ENCODE results near the gene MTX2. TPM values are rescaled to one million over a fixed set of nuclear protein-coding genes. Genes with fewer than 3 reads are reported as not detected.
A peak's percentile ranks its signal among the peaks of the same experiment; 100 is the strongest.

Gene MTX2
- total RNA-seq: 7.1 TPM
- polyA plus RNA-seq: 10 to 100 TPM; 19.4 to 23.2 (median 22.4) TPM

DNA sequence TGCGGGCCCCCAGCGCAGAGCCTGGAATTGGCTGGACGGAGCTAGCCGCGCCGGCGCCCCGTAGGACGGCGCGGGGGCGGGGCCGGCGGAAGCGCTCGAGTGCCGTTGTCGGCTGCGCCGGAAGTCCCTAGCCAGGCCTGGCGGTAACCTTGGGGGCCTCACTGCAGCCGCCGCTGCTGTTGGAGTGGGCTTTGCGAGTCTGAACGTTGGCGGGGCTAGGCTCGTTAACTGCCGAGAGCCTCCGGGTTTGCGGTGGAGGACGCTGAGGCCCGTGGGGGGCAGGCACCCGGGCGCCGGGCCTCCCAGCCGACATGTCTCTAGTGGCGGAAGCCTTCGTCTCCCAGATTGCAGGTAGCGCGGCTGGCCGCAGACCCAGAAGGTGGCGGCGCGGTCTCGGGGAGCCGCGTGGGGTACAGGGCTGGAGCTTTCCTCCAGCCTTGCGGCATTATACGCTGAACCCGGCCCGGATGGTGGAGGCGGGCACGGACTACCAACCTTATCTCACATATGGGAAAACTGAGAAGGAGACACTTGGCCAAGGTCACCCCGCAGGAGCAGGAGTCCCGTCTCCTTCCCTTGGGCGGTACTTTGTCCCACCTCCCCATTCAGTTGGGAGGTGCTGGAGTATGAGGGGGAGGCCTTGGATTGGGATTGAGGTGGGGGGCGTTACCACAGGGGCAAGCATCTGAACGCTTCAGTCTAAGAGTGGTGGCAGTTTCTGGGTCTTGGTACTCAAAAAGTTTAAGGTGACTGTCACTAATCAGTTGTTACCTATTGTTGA lies at the start of gene MTX2:
Gene MTX2 (plus strand): TSS at position 124 of the 781 bp plus-strand sequence. CDS start 188 bp downstream, at position 312.
- Histone ChIP-seq H3K4me3 (ENCODE audit: low read depth, low read length) (peak within 1 kb of the TSS; percentile 87), H3K36me3 (ENCODE audit: control insufficient read depth, insufficient read depth, low read length) (no peaks in the 10 kb centered on the region), H3K27ac (ENCODE audit: insufficient read depth, low read length, poor library complexity, severe bottlenecking) (peak within 1 kb of the TSS; percentile 68), H3K4me1 (ENCODE audit: control insufficient read depth, insufficient read depth, low read length, poor library complexity, severe bottlenecking) (peaks cover 14% of the 10 kb centered on the region), H3K9me3 (ENCODE audit: control insufficient read depth in 2 of 2, low read length in 2 of 2) (no peaks in the 10 kb centered on the region), H3K27me3 (ENCODE audit: control insufficient read depth, insufficient read depth, low read length) (peaks cover 7% of the 10 kb centered on the region)
- ATAC-seq (ENCODE audit: low read depth in 2 of 2) (peak; percentile 90), DNase-seq (peak; percentile 50 to 85 (median 74))
- peak within 1 kb of the TSS; percentile 91 to 98 (median 96) for H3K4me3 Mint-ChIP-seq
- H3K27ac Mint-ChIP-seq: peak within 1 kb of the TSS; percentile 89 to 94 (median 89)
- H3K4me1 Mint-ChIP-seq: peaks cover 12 to 44% (median 23%) of the 10 kb centered on the region in 4 donors
- H3K36me3 Mint-ChIP-seq: peaks cover 5% of the 10 kb centered on the region
- H3K9me3 Mint-ChIP-seq: peaks cover 0 to 4% (median 0%) of the 10 kb centered on the region in 7 donors
- H3K27me3 Mint-ChIP-seq: peaks cover 11% of the 10 kb centered on the region

DNA sequence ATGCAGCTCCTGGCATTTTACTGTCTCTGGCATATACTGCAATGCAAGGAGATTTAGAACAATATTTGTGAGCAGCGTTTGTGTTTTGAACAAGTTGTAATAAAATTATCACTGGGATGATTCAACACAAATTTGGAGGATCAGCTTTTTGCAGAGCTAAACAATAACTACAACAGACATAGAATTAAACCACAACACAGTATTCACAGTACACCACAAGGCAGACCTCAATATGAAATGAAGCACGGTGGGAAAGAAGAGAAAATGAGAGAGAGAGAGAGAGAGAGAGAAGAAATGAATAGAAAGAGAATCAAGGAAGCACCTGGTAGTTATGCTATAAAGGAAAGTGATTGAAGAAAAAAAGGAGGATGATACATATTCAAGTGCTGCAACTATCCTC lies 41.4 kb upstream of the MTX2 start:
- H3K4me1 ChIP-seq (ENCODE audit: control insufficient read depth, insufficient read depth, low read length, poor library complexity, severe bottlenecking): no peaks in the 10 kb centered on the region
- H3K36me3 Mint-ChIP-seq: no peaks in the 10 kb centered on the region
- peaks cover 26% of the 10 kb centered on the region for H3K27me3 Mint-ChIP-seq
- ATAC-seq (ENCODE audit: low read depth in 2 of 2) (no peak), DNase-seq (no peak)
- peaks cover 0 to 4% (median 0%) of the 10 kb centered on the region in 7 donors for H3K9me3 Mint-ChIP-seq
- H3K9me3 ChIP-seq (ENCODE audit: control insufficient read depth in 2 of 2, low read length in 2 of 2): no peaks in the 10 kb centered on the region
- no peak overlapping the region for H3K4me3 ChIP-seq (ENCODE audit: low read depth, low read length)
- no peaks in the 10 kb centered on the region for H3K36me3 ChIP-seq (ENCODE audit: control insufficient read depth, insufficient read depth, low read length)
- no peaks in the 10 kb centered on the region for H3K4me1 Mint-ChIP-seq
- peaks cover 16% of the 10 kb centered on the region for H3K27me3 ChIP-seq (ENCODE audit: control insufficient read depth, insufficient read depth, low read length)
- H3K27ac Mint-ChIP-seq: no peak overlapping the region
- H3K27ac ChIP-seq (ENCODE audit: insufficient read depth, low read length, poor library complexity, severe bottlenecking): no peak overlapping the region
- no peak overlapping the region for H3K4me3 Mint-ChIP-seq

DNA sequence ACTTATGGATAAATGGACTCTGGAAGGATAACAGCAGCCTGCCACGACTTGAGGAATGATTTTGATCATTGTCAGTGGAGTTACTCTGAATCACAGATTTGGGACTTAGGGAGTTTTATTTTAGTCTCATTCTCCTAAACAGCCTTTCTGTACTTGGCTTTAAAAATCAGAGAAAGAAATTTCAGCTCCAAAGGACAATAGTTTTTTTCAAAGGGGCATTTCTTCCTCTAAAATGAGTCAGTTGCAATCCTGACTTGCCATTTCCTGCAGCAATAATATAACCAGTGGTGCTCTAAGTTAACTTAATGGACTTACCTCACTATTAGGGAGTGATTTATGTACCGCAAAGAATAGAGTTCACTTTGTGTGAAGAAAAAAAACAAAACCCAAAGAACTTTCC lies 35.1 kb upstream of the MTX2 start:
- H3K4me1 Mint-ChIP-seq: no peaks in the 10 kb centered on the region
- H3K27me3 Mint-ChIP-seq: peaks cover 31% of the 10 kb centered on the region
- peaks cover 8% of the 10 kb centered on the region for H3K27me3 ChIP-seq (ENCODE audit: control insufficient read depth, insufficient read depth, low read length)

DNA sequence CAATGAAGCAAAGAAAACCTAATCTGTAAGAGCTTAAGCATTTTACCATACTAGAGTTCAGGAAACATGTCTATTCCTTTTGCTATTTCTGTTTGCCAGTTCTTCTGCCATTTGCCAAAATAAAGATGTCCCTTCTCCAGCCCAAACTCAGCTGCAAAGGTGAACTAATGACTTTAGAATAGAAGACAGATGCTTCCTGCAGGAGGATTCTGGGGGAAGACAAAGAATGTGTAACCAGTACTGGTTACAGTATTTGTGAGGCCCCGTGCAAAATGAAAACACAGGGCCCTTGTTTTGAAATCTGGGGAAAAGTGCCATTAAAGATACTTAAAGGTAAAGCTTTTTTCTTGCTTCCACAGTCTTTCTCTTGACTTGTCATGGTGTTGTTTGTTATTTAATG lies 34.3 kb upstream of the MTX2 start:
- no peaks in the 10 kb centered on the region for H3K36me3 Mint-ChIP-seq
- no peaks in the 10 kb centered on the region for H3K4me1 Mint-ChIP-seq
- peaks cover 0 to 2% (median 0%) of the 10 kb centered on the region in 7 donors for H3K9me3 Mint-ChIP-seq

More for the DNA sequence above, 35.1 kb upstream of the MTX2 start:
- Histone ChIP-seq H3K4me1 (ENCODE audit: control insufficient read depth, insufficient read depth, low read length, poor library complexity, severe bottlenecking) (no peaks in the 10 kb centered on the region), H3K9me3 (ENCODE audit: control insufficient read depth in 2 of 2, low read length in 2 of 2) (no peaks in the 10 kb centered on the region), H3K36me3 (ENCODE audit: control insufficient read depth, insufficient read depth, low read length) (no peaks in the 10 kb centered on the region), H3K27ac (ENCODE audit: insufficient read depth, low read length, poor library complexity, severe bottlenecking) (no peak overlapping the region), H3K4me3 (ENCODE audit: low read depth, low read length) (no peak overlapping the region)
- no peak overlapping the region for H3K27ac Mint-ChIP-seq
- H3K36me3 Mint-ChIP-seq: no peaks in the 10 kb centered on the region
- peaks cover 0 to 4% (median 0%) of the 10 kb centered on the region in 7 donors for H3K9me3 Mint-ChIP-seq
- DNase-seq: no peak
- no peak for ATAC-seq (ENCODE audit: low read depth in 2 of 2)
- H3K4me3 Mint-ChIP-seq: no peak overlapping the region

DNA sequence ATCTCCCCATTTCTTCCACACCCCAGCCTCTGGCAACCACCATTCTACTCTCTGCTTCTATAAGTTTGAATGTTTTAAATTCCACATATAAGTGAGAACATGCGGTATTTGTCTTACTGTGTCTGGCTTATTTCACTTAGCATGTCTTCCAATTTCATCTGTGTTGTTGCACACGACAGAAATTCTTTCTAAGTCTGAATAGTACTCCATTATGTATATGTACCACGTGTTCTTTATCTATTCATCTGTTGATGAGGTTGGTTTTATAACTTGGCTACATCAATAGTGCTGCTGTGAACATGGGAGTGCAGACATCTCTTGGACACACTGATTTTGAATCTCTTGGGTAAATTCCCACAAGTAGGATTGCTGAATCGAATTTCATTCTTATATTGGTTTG lies 31.8 kb upstream of the MTX2 start:
- no peak overlapping the region for H3K27ac ChIP-seq (ENCODE audit: insufficient read depth, low read length, poor library complexity, severe bottlenecking)
- Mint-ChIP-seq H3K4me1 (no peaks in the 10 kb centered on the region), H3K36me3 (no peaks in the 10 kb centered on the region), H3K4me3 (no peak overlapping the region), H3K9me3 (peaks cover 0 to 2% (median 0%) of the 10 kb centered on the region in 7 donors), H3K27me3 (peaks cover 26% of the 10 kb centered on the region), H3K27ac (no peak overlapping the region)
- ATAC-seq (ENCODE audit: low read depth in 2 of 2): no peak
- no peaks in the 10 kb centered on the region for H3K36me3 ChIP-seq (ENCODE audit: control insufficient read depth, insufficient read depth, low read length)
- H3K27me3 ChIP-seq (ENCODE audit: control insufficient read depth, insufficient read depth, low read length): peaks cover 11% of the 10 kb centered on the region
- no peaks in the 10 kb centered on the region for H3K9me3 ChIP-seq (ENCODE audit: control insufficient read depth in 2 of 2, low read length in 2 of 2)
- no peaks in the 10 kb centered on the region for H3K4me1 ChIP-seq (ENCODE audit: control insufficient read depth, insufficient read depth, low read length, poor library complexity, severe bottlenecking)
- DNase-seq: no peak
- H3K4me3 ChIP-seq (ENCODE audit: low read depth, low read length): no peak overlapping the region

More for the DNA sequence above, 34.3 kb upstream of the MTX2 start:
- no peak for ATAC-seq (ENCODE audit: low read depth in 2 of 2)
- Histone ChIP-seq H3K4me3 (ENCODE audit: low read depth, low read length) (no peak overlapping the region), H3K9me3 (ENCODE audit: control insufficient read depth in 2 of 2, low read length in 2 of 2) (no peaks in the 10 kb centered on the region), H3K36me3 (ENCODE audit: control insufficient read depth, insufficient read depth, low read length) (no peaks in the 10 kb centered on the region), H3K4me1 (ENCODE audit: control insufficient read depth, insufficient read depth, low read length, poor library complexity, severe bottlenecking) (no peaks in the 10 kb centered on the region), H3K27me3 (ENCODE audit: control insufficient read depth, insufficient read depth, low read length) (peaks cover 12% of the 10 kb centered on the region), H3K27ac (ENCODE audit: insufficient read depth, low read length, poor library complexity, severe bottlenecking) (no peak overlapping the region)
- no peak for DNase-seq
- peaks cover 30% of the 10 kb centered on the region for H3K27me3 Mint-ChIP-seq
- H3K4me3 Mint-ChIP-seq: no peak overlapping the region
- no peak overlapping the region for H3K27ac Mint-ChIP-seq

DNA sequence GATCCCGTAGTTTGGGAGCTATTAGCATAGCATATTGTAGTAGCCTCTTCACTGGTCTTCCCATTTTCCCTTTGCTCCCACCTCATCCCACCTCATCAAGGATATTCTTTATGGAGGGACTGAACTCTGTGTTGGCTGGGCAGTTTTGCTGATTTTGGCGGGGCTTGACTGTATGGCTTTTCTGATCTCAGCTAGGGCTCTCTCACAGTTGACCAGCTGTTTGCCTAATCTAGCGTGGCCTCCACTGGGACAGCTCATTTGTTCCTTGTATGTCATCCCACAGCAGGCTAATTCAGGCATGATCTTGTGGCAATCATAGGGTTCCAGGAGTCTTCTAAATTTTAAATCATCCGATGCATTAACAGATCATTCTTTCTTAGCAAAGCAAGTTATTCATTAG lies 30.2 kb upstream of the MTX2 start:
- Histone ChIP-seq H3K4me1 (ENCODE audit: control insufficient read depth, insufficient read depth, low read length, poor library complexity, severe bottlenecking) (no peaks in the 10 kb centered on the region), H3K4me3 (ENCODE audit: low read depth, low read length) (no peak overlapping the region), H3K9me3 (ENCODE audit: control insufficient read depth in 2 of 2, low read length in 2 of 2) (no peaks in the 10 kb centered on the region), H3K36me3 (ENCODE audit: control insufficient read depth, insufficient read depth, low read length) (no peaks in the 10 kb centered on the region), H3K27ac (ENCODE audit: insufficient read depth, low read length, poor library complexity, severe bottlenecking) (no peak overlapping the region), H3K27me3 (ENCODE audit: control insufficient read depth, insufficient read depth, low read length) (peaks cover 11% of the 10 kb centered on the region)
- DNase-seq (no peak), ATAC-seq (ENCODE audit: low read depth in 2 of 2) (no peak)
- H3K36me3 Mint-ChIP-seq: no peaks in the 10 kb centered on the region
- no peak overlapping the region for H3K4me3 Mint-ChIP-seq
- H3K27ac Mint-ChIP-seq: no peak overlapping the region
- no peaks in the 10 kb centered on the region for H3K4me1 Mint-ChIP-seq
- peaks cover 0 to 2% (median 0%) of the 10 kb centered on the region in 7 donors for H3K9me3 Mint-ChIP-seq
- peaks cover 26% of the 10 kb centered on the region for H3K27me3 Mint-ChIP-seq

DNA sequence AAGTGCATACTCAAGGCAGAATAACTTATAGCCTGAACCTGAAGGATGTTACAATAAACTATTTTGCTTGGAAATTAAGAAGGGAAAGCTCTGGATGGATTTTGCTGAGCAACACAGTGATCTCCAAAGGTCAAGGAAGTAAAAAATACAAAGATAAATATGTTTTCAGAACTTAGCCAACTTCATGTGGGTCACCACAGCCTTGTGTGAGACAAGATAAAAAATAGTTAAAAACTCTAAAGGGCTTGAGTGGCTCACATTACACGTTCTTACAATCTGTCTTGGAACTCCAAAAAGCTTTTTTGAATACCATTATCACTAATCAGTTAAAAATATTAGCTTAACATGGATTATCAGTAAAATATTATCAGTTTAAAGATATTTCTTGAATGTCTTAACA lies 28.9 kb upstream of the MTX2 start:
- H3K27ac Mint-ChIP-seq: no peak overlapping the region
- Histone ChIP-seq H3K27me3 (ENCODE audit: control insufficient read depth, insufficient read depth, low read length) (peaks cover 12% of the 10 kb centered on the region), H3K4me1 (ENCODE audit: control insufficient read depth, insufficient read depth, low read length, poor library complexity, severe bottlenecking) (no peaks in the 10 kb centered on the region), H3K36me3 (ENCODE audit: control insufficient read depth, insufficient read depth, low read length) (no peaks in the 10 kb centered on the region), H3K9me3 (ENCODE audit: control insufficient read depth in 2 of 2, low read length in 2 of 2) (no peaks in the 10 kb centered on the region), H3K27ac (ENCODE audit: insufficient read depth, low read length, poor library complexity, severe bottlenecking) (no peak overlapping the region), H3K4me3 (ENCODE audit: low read depth, low read length) (no peak overlapping the region)
- H3K27me3 Mint-ChIP-seq: peaks cover 26% of the 10 kb centered on the region
- no peaks in the 10 kb centered on the region for H3K36me3 Mint-ChIP-seq
- no peak overlapping the region for H3K4me3 Mint-ChIP-seq
- DNase-seq (no peak), ATAC-seq (ENCODE audit: low read depth in 2 of 2) (no peak)
- peaks cover 0 to 2% (median 0%) of the 10 kb centered on the region in 7 donors for H3K9me3 Mint-ChIP-seq
- no peaks in the 10 kb centered on the region for H3K4me1 Mint-ChIP-seq

DNA sequence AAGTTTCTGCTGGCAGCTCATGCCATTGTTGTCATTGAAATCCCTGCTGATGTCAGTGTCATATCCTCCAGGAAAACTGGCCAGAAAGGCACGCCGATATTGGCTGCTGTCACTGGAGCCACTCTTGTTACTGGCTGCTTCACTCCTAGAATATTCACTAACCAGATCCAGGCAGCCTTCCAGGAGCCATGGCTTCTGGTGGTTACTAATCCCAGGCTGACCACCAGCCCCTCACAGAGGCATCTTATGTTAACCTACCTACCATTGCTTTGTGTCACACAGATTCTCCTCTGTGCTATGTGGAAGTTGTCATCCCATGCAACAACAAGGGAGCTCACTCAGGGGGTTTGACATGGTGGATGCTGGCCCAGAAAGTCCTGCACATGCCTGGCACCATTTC lies 27.0 kb upstream of the MTX2 start:
- Mint-ChIP-seq H3K4me3 (no peak overlapping the region), H3K27ac (no peak overlapping the region), H3K27me3 (peaks cover 24% of the 10 kb centered on the region), H3K9me3 (peaks cover 0 to 2% (median 0%) of the 10 kb centered on the region in 7 donors), H3K36me3 (no peaks in the 10 kb centered on the region), H3K4me1 (no peaks in the 10 kb centered on the region)
- Histone ChIP-seq H3K36me3 (ENCODE audit: control insufficient read depth, insufficient read depth, low read length) (no peaks in the 10 kb centered on the region), H3K27ac (ENCODE audit: insufficient read depth, low read length, poor library complexity, severe bottlenecking) (no peak overlapping the region), H3K4me1 (ENCODE audit: control insufficient read depth, insufficient read depth, low read length, poor library complexity, severe bottlenecking) (no peaks in the 10 kb centered on the region), H3K4me3 (ENCODE audit: low read depth, low read length) (no peak overlapping the region), H3K9me3 (ENCODE audit: control insufficient read depth in 2 of 2, low read length in 2 of 2) (no peaks in the 10 kb centered on the region), H3K27me3 (ENCODE audit: control insufficient read depth, insufficient read depth, low read length) (peaks cover 18% of the 10 kb centered on the region)
- DNase-seq: no peak
- no peak for ATAC-seq (ENCODE audit: low read depth in 2 of 2)

All from CD4-positive, CD25-positive, alpha-beta regulatory T cell (primary cell).